GM23338 (cell line): ENCODE results near the gene ROGDI. TPM values are rescaled to one million over a fixed set of nuclear protein-coding genes. Genes with fewer than 3 reads are reported as not detected.
A peak's percentile ranks its signal among the peaks of the same experiment; 100 is the strongest.

Source experiments
- ATAC-seq: fragments of 200-7000 bp; cut with Tn5 transposase; 3 replicates; pipeline ENCODE4 v1.9.1; 2020
- DNase-seq: peaks from one replicate; pipeline ENCODE4 v3.0.0-alpha.2; 2015; ENCODE audit warnings: low spot score
- H2AFZ ChIP-seq: fragments of 200-600 bp; sonication (generic); 2 replicates; pipeline ENCODE4 v1.8.0; 2016; ENCODE audit warnings: antibody characterized with exemption, mild to moderate bottlenecking, moderate library complexity
- H3F3A ChIP-seq: fragments of 200-600 bp; sonication (generic); replicated peaks from 2 replicates; pipeline ENCODE4 v1.8.0; 2017; ENCODE audit warnings: antibody characterized with exemption, mixed run types, low read depth
- H3K27ac ChIP-seq: fragments of 200-600 bp; sonication (generic); 2 replicates; pipeline ENCODE4 v1.6.1; 2016; ENCODE audit warnings: low read depth
- H3K27me3 ChIP-seq: fragments of 200-600 bp; sonication (generic); 2 replicates; pipeline ENCODE4 v1.8.0; 2016; ENCODE audit warnings: mild to moderate bottlenecking, mixed run types, moderate library complexity; ENCODE audit not compliant: insufficient read depth
- H3K36me3 ChIP-seq: fragments of 200-600 bp; sonication (generic); 2 replicates; pipeline ENCODE4 v1.8.0; 2016; ENCODE audit warnings: mild to moderate bottlenecking; ENCODE audit not compliant: insufficient read depth
- H3K4me1 ChIP-seq: fragments of 200-600 bp; sonication (generic); 2 replicates; pipeline ENCODE4 v1.8.0; 2016; ENCODE audit warnings: mild to moderate bottlenecking, moderate library complexity; ENCODE audit not compliant: insufficient read depth
- H3K4me2 ChIP-seq: fragments of 200-600 bp; sonication (generic); 2 replicates; pipeline ENCODE4 v1.7.1; 2017; ENCODE audit warnings: mixed run types
- H3K4me3 ChIP-seq: fragments of 200-600 bp; sonication (generic); 2 replicates; pipeline ENCODE4 v1.6.1; 2016; ENCODE audit warnings: mixed run types
- H3K79me2 ChIP-seq: fragments of 200-600 bp; sonication (generic); replicated peaks from 2 replicates; pipeline ENCODE4 v1.8.0; 2017; ENCODE audit warnings: mild to moderate bottlenecking; ENCODE audit not compliant: insufficient read depth
- H3K9me2 ChIP-seq: fragments of 200-600 bp; sonication (generic); 2 replicates; pipeline ENCODE4 v1.8.0; 2017; ENCODE audit not compliant: insufficient read depth
- H4K20me1 ChIP-seq: fragments of 200-600 bp; sonication (generic); replicated peaks from 2 replicates; pipeline ENCODE4 v1.8.0; 2017; ENCODE audit warnings: mild to moderate bottlenecking; ENCODE audit not compliant: insufficient read depth
- H3K27ac Mint-ChIP-seq: 2 replicates; pipeline ENCODE4 v1.8.0; 2020; ENCODE audit warnings: inconsistent platforms, mild to moderate bottlenecking, moderate library complexity, mixed read lengths
- H3K27me3 Mint-ChIP-seq: 3 replicates; pipeline ENCODE4 v1.8.0; 2022; ENCODE audit warnings: low read depth, mild to moderate bottlenecking, moderate library complexity, mixed read lengths, inconsistent platforms; ENCODE audit not compliant: insufficient read depth, poor library complexity
- H3K36me3 Mint-ChIP-seq: 3 replicates; pipeline ENCODE4 v1.8.0; 2021; ENCODE audit warnings: low read depth, mild to moderate bottlenecking, inconsistent platforms, moderate library complexity, mixed read lengths
- H3K4me1 Mint-ChIP-seq: 3 replicates; pipeline ENCODE4 v1.8.0; 2020; ENCODE audit warnings: mild to moderate bottlenecking, inconsistent platforms, mixed read lengths
- H3K4me3 Mint-ChIP-seq: 3 replicates; pipeline ENCODE4 v1.8.0; 2021; ENCODE audit warnings: moderate library complexity, mild to moderate bottlenecking, inconsistent platforms, mixed read lengths
- H3K9me3 Mint-ChIP-seq: 3 replicates; pipeline ENCODE4 v1.8.0; 2020; ENCODE audit warnings: moderate library complexity, mild to moderate bottlenecking, inconsistent platforms, mixed read lengths
- CREB1 ChIP-seq: fragments of 250-450 bp; sonication (Bioruptor Pico); IDR thresholded peaks from 2 replicates; pipeline ENCODE4 v1.5.0; 2020; ENCODE audit warnings: low read depth, mild to moderate bottlenecking, moderate library complexity
- EZH2 ChIP-seq: fragments of 200-600 bp; sonication (generic); IDR thresholded peaks from one replicate; pipeline ENCODE4 v1.8.0; 2017; ENCODE audit warnings: antibody characterized with exemption, mild to moderate bottlenecking, low read depth; ENCODE audit not compliant: unreplicated experiment
- EZH2phosphoT487 ChIP-seq: fragments of 200-600 bp; sonication (generic); IDR thresholded peaks from one replicate; pipeline ENCODE4 v1.8.1; 2018; ENCODE audit warnings: antibody characterized with exemption; ENCODE audit not compliant: unreplicated experiment
- JUNB ChIP-seq: IDR thresholded peaks from one replicate; pipeline ENCODE4 v1.6.1; 2016; ENCODE audit warnings: antibody characterized with exemption; ENCODE audit not compliant: unreplicated experiment
- NANOG ChIP-seq: IDR thresholded peaks from 2 replicates; pipeline ENCODE4 v1.6.1; 2016; ENCODE audit warnings: antibody characterized with exemption, borderline replicate concordance
- POLR2AphosphoS5 ChIP-seq: IDR thresholded peaks from 2 replicates; pipeline ENCODE4 v1.6.1; 2016; ENCODE audit warnings: antibody characterized with exemption, low read depth
- STAT1 ChIP-seq: IDR thresholded peaks from one replicate; pipeline ENCODE4 v1.6.1; 2016; ENCODE audit warnings: antibody characterized with exemption; ENCODE audit not compliant: unreplicated experiment
- ZNF114 ChIP-seq: fragments of 250-450 bp; sonication (Bioruptor Pico); IDR thresholded peaks from 2 replicates; pipeline ENCODE4 v1.5.0; 2020; ENCODE audit warnings: mild to moderate bottlenecking, moderate library complexity
- ZNF331 ChIP-seq: fragments of 250-450 bp; sonication (Bioruptor Pico); IDR thresholded peaks from 2 replicates; pipeline ENCODE4 v1.5.0; 2020; ENCODE audit warnings: low read depth, mild to moderate bottlenecking, moderate library complexity
- polyA plus RNA-seq: library from polyadenylated mRNA; unstranded; fragments of >200 nt; fragmentation: Nextera tagmentation; extraction: Ambion mirVana; gene quantifications from 2 replicates; pipeline ENCODE4 v1.2.1, GENCODE V29; 2016
- total RNA-seq: library from RNA; depleted of rRNA; stranded (reverse); fragments of >200 nt; shearing (Covaris generic); gene quantifications from 2 replicates; pipeline ENCODE4 v1.2.3, GENCODE V29; 2014
- TF ChIP-seq, protein P1 (sequence below): IDR thresholded peaks from 2 replicates; pipeline ENCODE4 v1.6.1; 2016; ENCODE audit warnings: antibody characterized with exemption
- TF ChIP-seq, protein P2 (sequence below): fragments of 250-450 bp; sonication (Bioruptor Pico); IDR thresholded peaks from 2 replicates; pipeline ENCODE4 v1.5.0; 2020; ENCODE audit warnings: mild to moderate bottlenecking, moderate library complexity
- TF ChIP-seq, protein P3 (sequence below): IDR thresholded peaks from one replicate; pipeline ENCODE4 v1.6.1; 2018; ENCODE audit warnings: antibody characterized with exemption; ENCODE audit not compliant: unreplicated experiment
- TF ChIP-seq, protein P4 (sequence below), 2 experiments: fragments of 200-600 bp in 1 of 2; sonication (generic) in 1 of 2; conservative IDR thresholded peaks; 2 replicates each; pipeline versions ENCODE4 v1.5.1 to v1.6.1; 2016 to 2017; ENCODE audit warnings: antibody characterized with exemption in 2 of 2, low read depth in 2 of 2, mild to moderate bottlenecking in 2 of 2, moderate library complexity in 1 of 2

The ROGDI gene
- total and polyA plus RNA-seq, 2 experiments from 2014 or later, result 30.3 to 38.8 TPM

DNA sequence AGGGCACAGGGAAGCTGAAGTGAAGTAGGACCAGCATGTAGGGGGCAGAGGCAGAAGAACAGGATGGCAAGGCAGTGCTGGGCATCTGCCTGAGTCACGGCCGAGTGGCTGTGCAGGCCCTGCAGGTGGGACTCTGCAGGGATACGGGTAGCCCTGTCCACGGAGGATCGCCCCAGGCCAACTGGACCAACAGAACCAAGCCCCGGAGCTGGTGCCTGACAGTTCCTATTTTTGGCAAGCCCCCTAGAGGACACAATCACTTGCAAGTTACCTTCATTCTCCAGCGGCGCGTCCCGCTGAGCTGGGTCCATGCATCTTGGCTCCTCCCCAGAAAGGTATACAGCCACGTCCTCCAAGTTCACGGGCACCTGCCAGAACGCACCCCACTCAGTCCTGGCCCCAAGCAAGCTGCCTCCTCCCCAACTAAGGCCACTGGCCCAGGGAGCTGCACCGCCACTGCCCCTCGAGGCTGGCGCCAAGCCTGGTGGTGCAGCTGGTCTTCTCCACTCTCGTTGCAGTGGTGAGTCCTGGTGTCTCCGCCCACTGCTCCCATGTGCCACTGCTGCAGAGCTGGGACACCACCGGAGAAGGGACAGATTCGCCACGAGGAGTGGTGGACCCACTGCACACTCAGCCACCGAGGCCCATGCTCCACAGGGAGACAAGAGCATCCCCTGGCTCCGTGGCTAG, 42.1 kb downstream of the ROGDI start:
- Mint-ChIP-seq H3K4me1 (no peaks in the 10 kb centered on the region), H3K9me3 (peaks cover 4% of the 10 kb centered on the region; the same call in 2 of the 3 replicates), H3K36me3 (peaks cover 87% of the 10 kb centered on the region), H3K27me3 (peaks cover 5% of the 10 kb centered on the region), H3K27ac (peak overlapping the region; percentile 20), H3K4me3 (no peak overlapping the region)
- no peaks in the 10 kb centered on the region for H3K27me3 ChIP-seq
- no peak overlapping the region for H2AFZ ChIP-seq
- TF ChIP-seq, protein P1, sequence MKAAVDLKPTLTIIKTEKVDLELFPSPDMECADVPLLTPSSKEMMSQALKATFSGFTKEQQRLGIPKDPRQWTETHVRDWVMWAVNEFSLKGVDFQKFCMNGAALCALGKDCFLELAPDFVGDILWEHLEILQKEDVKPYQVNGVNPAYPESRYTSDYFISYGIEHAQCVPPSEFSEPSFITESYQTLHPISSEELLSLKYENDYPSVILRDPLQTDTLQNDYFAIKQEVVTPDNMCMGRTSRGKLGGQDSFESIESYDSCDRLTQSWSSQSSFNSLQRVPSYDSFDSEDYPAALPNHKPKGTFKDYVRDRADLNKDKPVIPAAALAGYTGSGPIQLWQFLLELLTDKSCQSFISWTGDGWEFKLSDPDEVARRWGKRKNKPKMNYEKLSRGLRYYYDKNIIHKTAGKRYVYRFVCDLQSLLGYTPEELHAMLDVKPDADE, result no peak
- TF ChIP-seq POLR2AphosphoS5 (no peak), ZNF331 (CRISPR knock-in tag) (no peak), STAT1 (no peak), CREB1 (CRISPR knock-in tag) (no peak), EZH2phosphoT487 (no peak), JUNB (no peak), ZNF114 (no peak), EZH2 (no peak), NANOG (no peak)
- TF ChIP-seq, protein P2, sequence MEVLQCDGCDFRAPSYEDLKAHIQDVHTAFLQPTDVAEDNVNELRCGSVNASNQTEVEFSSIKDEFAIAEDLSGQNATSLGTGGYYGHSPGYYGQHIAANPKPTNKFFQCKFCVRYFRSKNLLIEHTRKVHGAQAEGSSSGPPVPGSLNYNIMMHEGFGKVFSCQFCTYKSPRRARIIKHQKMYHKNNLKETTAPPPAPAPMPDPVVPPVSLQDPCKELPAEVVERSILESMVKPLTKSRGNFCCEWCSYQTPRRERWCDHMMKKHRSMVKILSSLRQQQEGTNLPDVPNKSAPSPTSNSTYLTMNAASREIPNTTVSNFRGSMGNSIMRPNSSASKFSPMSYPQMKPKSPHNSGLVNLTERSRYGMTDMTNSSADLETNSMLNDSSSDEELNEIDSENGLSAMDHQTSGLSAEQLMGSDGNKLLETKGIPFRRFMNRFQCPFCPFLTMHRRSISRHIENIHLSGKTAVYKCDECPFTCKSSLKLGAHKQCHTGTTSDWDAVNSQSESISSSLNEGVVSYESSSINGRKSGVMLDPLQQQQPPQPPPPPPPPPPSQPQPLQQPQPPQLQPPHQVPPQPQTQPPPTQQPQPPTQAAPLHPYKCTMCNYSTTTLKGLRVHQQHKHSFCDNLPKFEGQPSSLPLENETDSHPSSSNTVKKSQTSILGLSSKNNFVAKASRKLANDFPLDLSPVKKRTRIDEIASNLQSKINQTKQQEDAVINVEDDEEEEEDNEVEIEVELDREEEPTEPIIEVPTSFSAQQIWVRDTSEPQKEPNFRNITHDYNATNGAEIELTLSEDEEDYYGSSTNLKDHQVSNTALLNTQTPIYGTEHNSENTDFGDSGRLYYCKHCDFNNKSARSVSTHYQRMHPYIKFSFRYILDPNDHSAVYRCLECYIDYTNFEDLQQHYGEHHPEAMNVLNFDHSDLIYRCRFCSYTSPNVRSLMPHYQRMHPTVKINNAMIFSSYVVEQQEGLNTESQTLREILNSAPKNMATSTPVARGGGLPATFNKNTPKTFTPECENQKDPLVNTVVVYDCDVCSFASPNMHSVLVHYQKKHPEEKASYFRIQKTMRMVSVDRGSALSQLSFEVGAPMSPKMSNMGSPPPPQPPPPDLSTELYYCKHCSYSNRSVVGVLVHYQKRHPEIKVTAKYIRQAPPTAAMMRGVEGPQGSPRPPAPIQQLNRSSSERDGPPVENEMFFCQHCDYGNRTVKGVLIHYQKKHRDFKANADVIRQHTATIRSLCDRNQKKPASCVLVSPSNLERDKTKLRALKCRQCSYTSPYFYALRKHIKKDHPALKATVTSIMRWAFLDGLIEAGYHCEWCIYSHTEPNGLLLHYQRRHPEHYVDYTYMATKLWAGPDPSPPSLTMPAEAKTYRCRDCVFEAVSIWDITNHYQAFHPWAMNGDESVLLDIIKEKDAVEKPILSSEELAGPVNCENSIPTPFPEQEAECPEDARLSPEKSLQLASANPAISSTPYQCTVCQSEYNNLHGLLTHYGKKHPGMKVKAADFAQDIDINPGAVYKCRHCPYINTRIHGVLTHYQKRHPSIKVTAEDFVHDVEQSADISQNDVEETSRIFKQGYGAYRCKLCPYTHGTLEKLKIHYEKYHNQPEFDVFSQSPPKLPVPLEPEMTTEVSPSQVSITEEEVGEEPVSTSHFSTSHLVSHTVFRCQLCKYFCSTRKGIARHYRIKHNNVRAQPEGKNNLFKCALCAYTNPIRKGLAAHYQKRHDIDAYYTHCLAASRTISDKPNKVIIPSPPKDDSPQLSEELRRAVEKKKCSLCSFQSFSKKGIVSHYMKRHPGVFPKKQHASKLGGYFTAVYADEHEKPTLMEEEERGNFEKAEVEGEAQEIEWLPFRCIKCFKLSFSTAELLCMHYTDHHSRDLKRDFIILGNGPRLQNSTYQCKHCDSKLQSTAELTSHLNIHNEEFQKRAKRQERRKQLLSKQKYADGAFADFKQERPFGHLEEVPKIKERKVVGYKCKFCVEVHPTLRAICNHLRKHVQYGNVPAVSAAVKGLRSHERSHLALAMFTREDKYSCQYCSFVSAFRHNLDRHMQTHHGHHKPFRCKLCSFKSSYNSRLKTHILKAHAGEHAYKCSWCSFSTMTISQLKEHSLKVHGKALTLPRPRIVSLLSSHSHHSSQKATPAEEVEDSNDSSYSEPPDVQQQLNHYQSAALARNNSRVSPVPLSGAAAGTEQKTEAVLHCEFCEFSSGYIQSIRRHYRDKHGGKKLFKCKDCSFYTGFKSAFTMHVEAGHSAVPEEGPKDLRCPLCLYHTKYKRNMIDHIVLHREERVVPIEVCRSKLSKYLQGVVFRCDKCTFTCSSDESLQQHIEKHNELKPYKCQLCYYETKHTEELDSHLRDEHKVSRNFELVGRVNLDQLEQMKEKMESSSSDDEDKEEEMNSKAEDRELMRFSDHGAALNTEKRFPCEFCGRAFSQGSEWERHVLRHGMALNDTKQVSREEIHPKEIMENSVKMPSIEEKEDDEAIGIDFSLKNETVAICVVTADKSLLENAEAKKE (CRISPR knock-in tag), result no peak
- TF ChIP-seq, protein P3, sequence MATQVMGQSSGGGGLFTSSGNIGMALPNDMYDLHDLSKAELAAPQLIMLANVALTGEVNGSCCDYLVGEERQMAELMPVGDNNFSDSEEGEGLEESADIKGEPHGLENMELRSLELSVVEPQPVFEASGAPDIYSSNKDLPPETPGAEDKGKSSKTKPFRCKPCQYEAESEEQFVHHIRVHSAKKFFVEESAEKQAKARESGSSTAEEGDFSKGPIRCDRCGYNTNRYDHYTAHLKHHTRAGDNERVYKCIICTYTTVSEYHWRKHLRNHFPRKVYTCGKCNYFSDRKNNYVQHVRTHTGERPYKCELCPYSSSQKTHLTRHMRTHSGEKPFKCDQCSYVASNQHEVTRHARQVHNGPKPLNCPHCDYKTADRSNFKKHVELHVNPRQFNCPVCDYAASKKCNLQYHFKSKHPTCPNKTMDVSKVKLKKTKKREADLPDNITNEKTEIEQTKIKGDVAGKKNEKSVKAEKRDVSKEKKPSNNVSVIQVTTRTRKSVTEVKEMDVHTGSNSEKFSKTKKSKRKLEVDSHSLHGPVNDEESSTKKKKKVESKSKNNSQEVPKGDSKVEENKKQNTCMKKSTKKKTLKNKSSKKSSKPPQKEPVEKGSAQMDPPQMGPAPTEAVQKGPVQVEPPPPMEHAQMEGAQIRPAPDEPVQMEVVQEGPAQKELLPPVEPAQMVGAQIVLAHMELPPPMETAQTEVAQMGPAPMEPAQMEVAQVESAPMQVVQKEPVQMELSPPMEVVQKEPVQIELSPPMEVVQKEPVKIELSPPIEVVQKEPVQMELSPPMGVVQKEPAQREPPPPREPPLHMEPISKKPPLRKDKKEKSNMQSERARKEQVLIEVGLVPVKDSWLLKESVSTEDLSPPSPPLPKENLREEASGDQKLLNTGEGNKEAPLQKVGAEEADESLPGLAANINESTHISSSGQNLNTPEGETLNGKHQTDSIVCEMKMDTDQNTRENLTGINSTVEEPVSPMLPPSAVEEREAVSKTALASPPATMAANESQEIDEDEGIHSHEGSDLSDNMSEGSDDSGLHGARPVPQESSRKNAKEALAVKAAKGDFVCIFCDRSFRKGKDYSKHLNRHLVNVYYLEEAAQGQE, result no peak
- TF ChIP-seq, protein P4, sequence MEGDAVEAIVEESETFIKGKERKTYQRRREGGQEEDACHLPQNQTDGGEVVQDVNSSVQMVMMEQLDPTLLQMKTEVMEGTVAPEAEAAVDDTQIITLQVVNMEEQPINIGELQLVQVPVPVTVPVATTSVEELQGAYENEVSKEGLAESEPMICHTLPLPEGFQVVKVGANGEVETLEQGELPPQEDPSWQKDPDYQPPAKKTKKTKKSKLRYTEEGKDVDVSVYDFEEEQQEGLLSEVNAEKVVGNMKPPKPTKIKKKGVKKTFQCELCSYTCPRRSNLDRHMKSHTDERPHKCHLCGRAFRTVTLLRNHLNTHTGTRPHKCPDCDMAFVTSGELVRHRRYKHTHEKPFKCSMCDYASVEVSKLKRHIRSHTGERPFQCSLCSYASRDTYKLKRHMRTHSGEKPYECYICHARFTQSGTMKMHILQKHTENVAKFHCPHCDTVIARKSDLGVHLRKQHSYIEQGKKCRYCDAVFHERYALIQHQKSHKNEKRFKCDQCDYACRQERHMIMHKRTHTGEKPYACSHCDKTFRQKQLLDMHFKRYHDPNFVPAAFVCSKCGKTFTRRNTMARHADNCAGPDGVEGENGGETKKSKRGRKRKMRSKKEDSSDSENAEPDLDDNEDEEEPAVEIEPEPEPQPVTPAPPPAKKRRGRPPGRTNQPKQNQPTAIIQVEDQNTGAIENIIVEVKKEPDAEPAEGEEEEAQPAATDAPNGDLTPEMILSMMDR (conservative IDR thresholded peaks at IDR 0.05; ENCODE audit: low read depth in 2 of 2), result no peak
- H3K36me3 ChIP-seq, result peaks cover 22% of the 10 kb centered on the region; the same call in 1 of the 2 replicates
- no peaks in the 10 kb centered on the region for H3K4me1 ChIP-seq
- peaks cover 5% of the 10 kb centered on the region; the same call in 1 of the 2 replicates for H3K79me2 ChIP-seq
- H3F3A ChIP-seq, result no peaks in the 10 kb centered on the region
- no peak overlapping the region for H3K4me3 ChIP-seq
- ATAC-seq (peak; percentile 48; the same call in 2 of the 3 replicates), DNase-seq (no peak)
- H3K4me2 ChIP-seq, result no peak overlapping the region
- H3K27ac ChIP-seq, result no peak overlapping the region
- no peaks in the 10 kb centered on the region; the same call in 1 of the 2 replicates for H4K20me1 ChIP-seq
- H3K9me2 ChIP-seq, result no peaks in the 10 kb centered on the region
